HUES6 (cell line): ENCODE results near the gene BAX.

Experiments
- H3K27ac ChIP-seq: 2 replicates; pipeline ENCODE4 v1.7.0; 2013; ENCODE audit warnings: low read depth, mild to moderate bottlenecking, low read length, inconsistent platforms
- H3K27me3 ChIP-seq: 2 replicates; pipeline ENCODE4 v1.6.1; 2013; ENCODE audit warnings: low read length; ENCODE audit not compliant: control insufficient read depth, insufficient read depth
- H3K36me3 ChIP-seq: 2 replicates; pipeline ENCODE4 v1.6.1; 2013; ENCODE audit warnings: low read length; ENCODE audit not compliant: control insufficient read depth, insufficient read depth
- H3K4me1 ChIP-seq: 2 replicates; pipeline ENCODE4 v1.6.1; 2013; ENCODE audit warnings: low read length; ENCODE audit not compliant: control insufficient read depth, insufficient read depth
- H3K4me3 ChIP-seq: 2 replicates; pipeline ENCODE4 v1.5.1; 2013; ENCODE audit warnings: low read depth, low read length
- H3K9ac ChIP-seq: one replicate; pipeline ENCODE4 v1.6.1; 2013; ENCODE audit warnings: mild to moderate bottlenecking, low read length
- H3K9me3 ChIP-seq: 2 replicates; pipeline ENCODE4 v1.6.1; 2013; ENCODE audit warnings: low read depth, low read length; ENCODE audit not compliant: control insufficient read depth, insufficient read depth

Gene BAX

DNA sequence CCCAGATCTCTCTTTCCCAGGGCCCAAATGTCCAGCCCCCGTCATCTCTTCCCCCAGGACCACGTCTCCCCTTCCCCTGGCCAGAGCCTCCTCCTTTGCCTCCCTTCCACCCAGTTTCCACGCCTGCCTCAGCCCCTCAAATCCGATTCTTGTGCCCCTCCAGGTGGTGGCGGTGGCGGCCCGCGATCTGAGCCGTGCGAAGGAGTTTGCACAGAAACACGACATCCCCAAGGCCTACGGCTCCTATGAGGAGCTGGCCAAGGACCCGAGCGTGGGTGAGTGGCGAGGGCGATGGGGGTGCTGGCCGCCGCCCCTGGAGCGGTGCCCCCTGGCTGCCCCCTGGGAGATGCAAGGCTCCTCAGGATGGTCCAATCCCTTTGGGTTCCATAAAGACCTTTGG is 19.8 kb upstream of the BAX start:
- H3K4me1 ChIP-seq: peaks cover 16% of the 10 kb centered on the region; the same call in 1 of the 2 replicates
- H3K27ac ChIP-seq: no peak overlapping the region
- H3K9me3 ChIP-seq: no peaks in the 10 kb centered on the region
- H3K27me3 ChIP-seq: peaks cover 35% of the 10 kb centered on the region
- H3K4me3 ChIP-seq: no peak overlapping the region
- H3K36me3 ChIP-seq: no peaks in the 10 kb centered on the region
- no peak overlapping the region for H3K9ac ChIP-seq

GRCh38 chr19:48935864-48936263 is 18.8 kb upstream of the BAX start:
- Histone ChIP-seq H3K4me3 (no peak overlapping the region), H3K27ac (no peak overlapping the region), H3K4me1 (peaks cover 16% of the 10 kb centered on the region; the same call in 1 of the 2 replicates), H3K27me3 (peaks cover 35% of the 10 kb centered on the region), H3K9ac (no peak overlapping the region), H3K36me3 (no peaks in the 10 kb centered on the region), H3K9me3 (no peaks in the 10 kb centered on the region)

GRCh38 chr19:48938256-48938655 is 16.4 kb upstream of the BAX start:
- H3K9me3 ChIP-seq: no peaks in the 10 kb centered on the region
- H3K27me3 ChIP-seq: peaks cover 17% of the 10 kb centered on the region
- no peak overlapping the region for H3K9ac ChIP-seq
- H3K36me3 ChIP-seq: no peaks in the 10 kb centered on the region
- no peak overlapping the region for H3K27ac ChIP-seq
- H3K4me1 ChIP-seq: peaks cover 11% of the 10 kb centered on the region; the same call in 1 of the 2 replicates
- no peak overlapping the region for H3K4me3 ChIP-seq

GRCh38 chr19:48940902-48941301 is 13.8 kb upstream of the BAX start:
- H3K27ac ChIP-seq: no peak overlapping the region
- no peak overlapping the region for H3K9ac ChIP-seq
- no peaks in the 10 kb centered on the region for H3K27me3 ChIP-seq
- no peak overlapping the region for H3K4me3 ChIP-seq
- H3K4me1 ChIP-seq: no peaks in the 10 kb centered on the region
- no peaks in the 10 kb centered on the region for H3K36me3 ChIP-seq
- no peaks in the 10 kb centered on the region for H3K9me3 ChIP-seq

DNA sequence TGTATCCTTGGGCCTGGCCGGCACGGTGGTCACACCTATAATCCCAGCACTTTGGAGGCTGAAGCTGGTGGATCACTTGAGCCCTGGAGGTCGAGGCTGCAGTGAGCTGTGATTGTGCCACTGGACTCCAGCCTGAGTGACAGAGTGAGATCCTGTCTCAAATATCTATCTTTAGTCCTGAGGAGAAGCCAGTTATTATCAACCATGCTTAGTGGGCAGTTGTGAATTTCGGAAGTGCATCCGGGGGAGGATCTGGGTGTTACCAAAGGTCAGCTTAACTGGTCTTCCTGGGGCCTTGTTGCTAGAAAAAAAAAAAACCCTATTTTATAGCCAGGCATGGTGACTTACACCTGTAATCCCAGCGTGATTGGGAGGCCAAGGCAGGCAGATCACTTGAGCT is 11.6 kb upstream of the BAX start:
- H3K27ac ChIP-seq: no peak overlapping the region
- H3K9me3 ChIP-seq: no peaks in the 10 kb centered on the region
- no peaks in the 10 kb centered on the region for H3K27me3 ChIP-seq
- no peaks in the 10 kb centered on the region for H3K36me3 ChIP-seq
- no peak overlapping the region for H3K4me3 ChIP-seq
- no peak overlapping the region for H3K9ac ChIP-seq
- no peaks in the 10 kb centered on the region for H3K4me1 ChIP-seq

- Histone ChIP-seq H3K9ac (no peak overlapping the region), H3K36me3 (no peaks in the 10 kb centered on the region), H3K27ac (no peak overlapping the region), H3K9me3 (no peaks in the 10 kb centered on the region), H3K4me1 (no peaks in the 10 kb centered on the region), H3K4me3 (no peak overlapping the region), H3K27me3 (no peaks in the 10 kb centered on the region)
Measured at GRCh38 chr19:48945415-48945814, 9.3 kb upstream of the BAX start.

- no peak overlapping the region for H3K9ac ChIP-seq
- H3K27me3 ChIP-seq: no peaks in the 10 kb centered on the region
- no peak overlapping the region for H3K4me3 ChIP-seq
- H3K27ac ChIP-seq: no peak overlapping the region
- no peaks in the 10 kb centered on the region for H3K36me3 ChIP-seq
- no peaks in the 10 kb centered on the region for H3K4me1 ChIP-seq
- no peaks in the 10 kb centered on the region for H3K9me3 ChIP-seq
Measured at GRCh38 chr19:48945817-48946216, 8.9 kb upstream of the BAX start.

DNA sequence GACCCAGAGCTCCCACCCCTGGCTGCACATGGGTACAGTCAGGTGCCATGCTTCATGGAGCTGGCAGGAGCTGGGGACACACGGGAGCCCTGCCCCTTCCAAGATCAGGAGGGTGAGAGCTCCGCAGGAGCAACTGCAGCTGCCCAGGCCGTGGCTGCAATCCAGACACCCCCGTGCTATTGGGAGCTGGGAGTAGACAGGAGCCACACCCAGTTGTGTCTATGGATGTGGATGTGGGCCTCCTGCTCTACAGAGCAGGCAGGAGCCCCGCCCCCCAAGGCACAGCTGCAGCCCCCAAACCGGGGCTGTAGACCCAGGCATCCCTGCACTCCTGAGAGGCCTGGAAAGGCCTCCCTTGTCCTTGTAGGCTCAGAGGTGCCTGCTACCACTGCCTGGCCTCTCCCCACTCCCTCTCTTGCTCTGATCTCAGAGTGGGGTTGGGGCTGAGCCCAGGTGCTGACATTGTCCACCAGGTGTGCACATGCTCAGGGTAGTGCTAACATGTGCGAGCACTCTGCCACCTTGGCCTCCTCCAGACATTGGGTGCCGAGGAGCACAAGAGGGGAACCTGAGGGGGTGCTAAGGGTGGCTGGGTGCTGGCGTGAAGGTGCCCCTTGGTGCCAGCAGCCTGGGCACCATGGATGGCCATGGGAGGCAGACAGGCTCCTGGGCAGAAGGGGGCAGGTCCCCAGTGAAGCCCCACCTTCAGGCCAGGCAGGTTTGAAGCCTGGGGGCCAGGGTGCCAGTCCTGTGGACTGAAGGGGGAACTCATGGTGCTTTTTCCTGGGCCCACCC is 8.0 kb upstream of the BAX start:
- H3K4me3 ChIP-seq: no peak overlapping the region
- H3K27ac ChIP-seq: no peak overlapping the region
- no peaks in the 10 kb centered on the region for H3K9me3 ChIP-seq
- no peaks in the 10 kb centered on the region for H3K4me1 ChIP-seq
- H3K36me3 ChIP-seq: no peaks in the 10 kb centered on the region
- H3K27me3 ChIP-seq: no peaks in the 10 kb centered on the region
- no peak overlapping the region for H3K9ac ChIP-seq

- no peaks in the 10 kb centered on the region for H3K4me1 ChIP-seq
- no peaks in the 10 kb centered on the region for H3K36me3 ChIP-seq
- no peak overlapping the region for H3K27ac ChIP-seq
- H3K9ac ChIP-seq: no peak overlapping the region
- no peak overlapping the region for H3K4me3 ChIP-seq
- no peaks in the 10 kb centered on the region for H3K9me3 ChIP-seq
- H3K27me3 ChIP-seq: no peaks in the 10 kb centered on the region
Measured at GRCh38 chr19:48947258-48947542, 7.5 kb upstream of the BAX start.

DNA sequence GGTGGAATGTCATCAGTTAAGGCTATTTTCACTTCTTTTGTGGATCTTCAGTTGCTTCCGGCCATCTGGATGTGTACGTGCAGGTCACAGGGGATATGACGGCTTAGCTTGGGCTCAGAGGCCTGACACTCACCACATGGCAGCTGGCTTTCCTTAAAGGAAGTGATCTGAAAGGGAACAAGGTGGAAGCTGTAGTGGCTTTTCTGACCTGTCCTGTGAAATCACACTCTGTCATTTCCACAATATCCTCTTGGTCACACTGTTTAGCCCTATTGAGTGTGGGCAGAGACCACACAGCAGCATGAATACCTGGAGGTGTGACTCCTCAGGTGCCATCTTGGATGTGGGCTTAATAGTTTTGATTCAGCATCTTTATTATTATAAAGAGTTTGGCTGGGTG is 4.5 kb upstream of the BAX start:
- Histone ChIP-seq H3K27ac (no peak overlapping the region), H3K9ac (no peak overlapping the region)

GRCh38 chr19:48950830-48951519 is 3.7 kb upstream of the BAX start:
- H3K36me3 ChIP-seq: peaks cover 5% of the 10 kb centered on the region; the same call in 1 of the 2 replicates
- no peaks in the 10 kb centered on the region for H3K9me3 ChIP-seq
- no peak overlapping the region for H3K9ac ChIP-seq
- peaks cover 7% of the 10 kb centered on the region for H3K4me1 ChIP-seq
- no peaks in the 10 kb centered on the region for H3K27me3 ChIP-seq
- no peak overlapping the region for H3K27ac ChIP-seq
- no peak overlapping the region for H3K4me3 ChIP-seq

More for the DNA sequence above, 4.5 kb upstream of the BAX start:
- H3K4me3 ChIP-seq: no peak overlapping the region
- no peaks in the 10 kb centered on the region for H3K36me3 ChIP-seq
- H3K4me1 ChIP-seq: no peaks in the 10 kb centered on the region
- no peaks in the 10 kb centered on the region for H3K27me3 ChIP-seq
- H3K9me3 ChIP-seq: no peaks in the 10 kb centered on the region
